Fibroblast of lung (primary cell): Measurements from ENCODE around the gene PSMD1. TPM values are rescaled to one million over a fixed set of nuclear protein-coding genes. Genes with fewer than 3 reads are reported as not detected.

ENCODE experiments used
- DNase-seq, 2 donors: peaks; one replicate each; pipeline versions ENCODE4 v3.0.0 to v3.0.0-alpha.2; 2010; ENCODE audit warnings: low read depth in 2 of 2
- H2AFZ ChIP-seq: 2 replicates; pipeline ENCODE4 v1.5.1; 2012; ENCODE audit warnings: low read length, control low read depth, inconsistent platforms
- H3K27ac ChIP-seq: 2 replicates; pipeline ENCODE4 v1.5.1; 2011; ENCODE audit warnings: low read length, control low read depth; ENCODE audit not compliant: insufficient read depth
- H3K27me3 ChIP-seq: 2 replicates; pipeline ENCODE4 v1.5.1; 2011; ENCODE audit warnings: mild to moderate bottlenecking, low read length; ENCODE audit not compliant: control insufficient read depth, insufficient read depth
- H3K36me3 ChIP-seq: 2 replicates; pipeline ENCODE4 v1.5.1; 2011; ENCODE audit warnings: low read length; ENCODE audit not compliant: control insufficient read depth, insufficient read depth
- H3K4me1 ChIP-seq: 2 replicates; pipeline ENCODE4 v1.5.1; 2011; ENCODE audit warnings: low read length; ENCODE audit not compliant: control insufficient read depth, insufficient read depth; ENCODE audit errors: extremely low read depth
- H3K4me2 ChIP-seq: 2 replicates; pipeline ENCODE4 v1.5.1; 2011; ENCODE audit warnings: low read length, control low read depth; ENCODE audit not compliant: insufficient read depth; ENCODE audit errors: extremely low read depth
- H3K4me3 ChIP-seq, 4 experiments: fragments of 200-600 bp in 1 of 4; sonication (generic) in 1 of 4; replicated peaks in 1 of 4; 2 replicates each; pipeline ENCODE4 v1.5.1; 2011 to 2016; ENCODE audit warnings: low read length in 4 of 4, low read depth in 3 of 4, mild to moderate bottlenecking in 3 of 4, control low read depth in 2 of 4, inconsistent platforms in 1 of 4, mixed read lengths in 1 of 4; ENCODE audit not compliant: insufficient read depth in 1 of 4; ENCODE audit errors: control extremely low read depth in 1 of 4
- H3K79me2 ChIP-seq: 2 replicates; pipeline ENCODE4 v1.5.1; 2012; ENCODE audit warnings: mild to moderate bottlenecking, low read length, inconsistent platforms; ENCODE audit not compliant: control insufficient read depth, insufficient read depth
- H3K9ac ChIP-seq: 2 replicates; pipeline ENCODE4 v1.5.1; 2011; ENCODE audit warnings: mild to moderate bottlenecking, low read length, control low read depth; ENCODE audit not compliant: insufficient read depth
- H3K9me3 ChIP-seq: 2 replicates; pipeline ENCODE4 v1.5.1; 2012; ENCODE audit warnings: low read depth, low read length; ENCODE audit not compliant: control insufficient read depth, insufficient read depth
- H4K20me1 ChIP-seq: 2 replicates; pipeline ENCODE4 v1.5.1; 2011; ENCODE audit warnings: low read length; ENCODE audit not compliant: control insufficient read depth, insufficient read depth; ENCODE audit errors: extremely low read depth
- EZH2 ChIP-seq: IDR thresholded peaks from 2 replicates; pipeline ENCODE4 v1.5.1; 2012; ENCODE audit warnings: low read length, control low read depth, mild to moderate bottlenecking; ENCODE audit errors: missing control alignments
- polyA plus RNA-seq, 2 donors: library from polyadenylated mRNA; depleted of rRNA in 1 of 2; stranded (reverse) in 1 of 2; unstranded in 1 of 2; fragments of >200 nt; gene quantifications; 2 replicates each; pipeline ENCODE4 v1.2.1, GENCODE V29; 2011 to 2012; ENCODE audit warnings: missing spikeins in 1 of 2
- total RNA-seq: library from RNA; depleted of rRNA; stranded (reverse); fragments of >200 nt; gene quantifications from 2 replicates; pipeline ENCODE4 v1.2.1, GENCODE V29; 2014
- TF ChIP-seq, protein P1 (sequence below), 2 donors: IDR thresholded peaks in 1 of 2; conservative IDR thresholded peaks in 1 of 2; 1 replicate in 1 of 2; 2 replicates in 1 of 2; pipeline ENCODE4 v1.5.1; 2011 to 2012; ENCODE audit warnings: low read length in 2 of 2, control low read depth in 1 of 2, inconsistent platforms in 1 of 2, low read depth in 1 of 2, mild to moderate bottlenecking in 1 of 2

PSMD1 gene
- total and polyA plus RNA-seq, 2 donors (not counting 1 experiment from before 2014, with no cell fraction given): 125 to 144 TPM

DNA sequence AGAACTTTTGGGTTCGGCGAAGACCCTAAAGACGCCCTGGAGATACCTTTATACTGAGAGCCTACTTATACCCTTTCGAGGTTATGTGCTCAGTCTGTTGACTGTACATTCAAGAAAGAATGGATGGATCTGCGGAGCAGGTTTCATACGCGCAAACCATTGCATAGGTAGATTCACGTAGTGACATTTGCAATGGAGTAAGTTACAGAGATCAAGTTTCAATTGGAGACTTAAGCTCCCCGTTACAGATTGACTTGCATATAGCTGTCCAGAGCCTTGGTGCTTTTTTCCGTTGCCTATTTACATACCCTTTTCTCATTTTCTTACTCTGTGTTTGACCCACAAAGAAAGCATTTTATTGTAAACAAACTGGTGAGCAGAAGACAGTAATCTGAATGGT lies 923 bp downstream of the PSMD1 start:
- Histone ChIP-seq H3K79me2 (peaks cover 53% of the 10 kb centered on the region), H3K36me3 (peaks cover 1% of the 10 kb centered on the region), H3K27me3 (no peaks in the 10 kb centered on the region), H3K9ac (peak overlapping the region; percentile 95), H3K4me3 (peak overlapping the region; percentile 61 to 86 (median 76)), H3K27ac (peak overlapping the region; percentile 93), H3K4me1 (peaks cover 2% of the 10 kb centered on the region), H4K20me1 (no peaks in the 10 kb centered on the region), H3K9me3 (no peaks in the 10 kb centered on the region), H3K4me2 (peak overlapping the region; percentile 87), H2AFZ (no peak overlapping the region)
- TF ChIP-seq EZH2: no peak
- TF ChIP-seq, protein P1, sequence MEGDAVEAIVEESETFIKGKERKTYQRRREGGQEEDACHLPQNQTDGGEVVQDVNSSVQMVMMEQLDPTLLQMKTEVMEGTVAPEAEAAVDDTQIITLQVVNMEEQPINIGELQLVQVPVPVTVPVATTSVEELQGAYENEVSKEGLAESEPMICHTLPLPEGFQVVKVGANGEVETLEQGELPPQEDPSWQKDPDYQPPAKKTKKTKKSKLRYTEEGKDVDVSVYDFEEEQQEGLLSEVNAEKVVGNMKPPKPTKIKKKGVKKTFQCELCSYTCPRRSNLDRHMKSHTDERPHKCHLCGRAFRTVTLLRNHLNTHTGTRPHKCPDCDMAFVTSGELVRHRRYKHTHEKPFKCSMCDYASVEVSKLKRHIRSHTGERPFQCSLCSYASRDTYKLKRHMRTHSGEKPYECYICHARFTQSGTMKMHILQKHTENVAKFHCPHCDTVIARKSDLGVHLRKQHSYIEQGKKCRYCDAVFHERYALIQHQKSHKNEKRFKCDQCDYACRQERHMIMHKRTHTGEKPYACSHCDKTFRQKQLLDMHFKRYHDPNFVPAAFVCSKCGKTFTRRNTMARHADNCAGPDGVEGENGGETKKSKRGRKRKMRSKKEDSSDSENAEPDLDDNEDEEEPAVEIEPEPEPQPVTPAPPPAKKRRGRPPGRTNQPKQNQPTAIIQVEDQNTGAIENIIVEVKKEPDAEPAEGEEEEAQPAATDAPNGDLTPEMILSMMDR (conservative IDR thresholded peaks at IDR 0.05 in 1 of 2, IDR thresholded peaks at IDR 0.05 in 1 of 2; ENCODE audit: low read depth in 1 of 2, low read length in 2 of 2): no peak
- peak; percentile 30 to 33 for DNase-seq

DNA sequence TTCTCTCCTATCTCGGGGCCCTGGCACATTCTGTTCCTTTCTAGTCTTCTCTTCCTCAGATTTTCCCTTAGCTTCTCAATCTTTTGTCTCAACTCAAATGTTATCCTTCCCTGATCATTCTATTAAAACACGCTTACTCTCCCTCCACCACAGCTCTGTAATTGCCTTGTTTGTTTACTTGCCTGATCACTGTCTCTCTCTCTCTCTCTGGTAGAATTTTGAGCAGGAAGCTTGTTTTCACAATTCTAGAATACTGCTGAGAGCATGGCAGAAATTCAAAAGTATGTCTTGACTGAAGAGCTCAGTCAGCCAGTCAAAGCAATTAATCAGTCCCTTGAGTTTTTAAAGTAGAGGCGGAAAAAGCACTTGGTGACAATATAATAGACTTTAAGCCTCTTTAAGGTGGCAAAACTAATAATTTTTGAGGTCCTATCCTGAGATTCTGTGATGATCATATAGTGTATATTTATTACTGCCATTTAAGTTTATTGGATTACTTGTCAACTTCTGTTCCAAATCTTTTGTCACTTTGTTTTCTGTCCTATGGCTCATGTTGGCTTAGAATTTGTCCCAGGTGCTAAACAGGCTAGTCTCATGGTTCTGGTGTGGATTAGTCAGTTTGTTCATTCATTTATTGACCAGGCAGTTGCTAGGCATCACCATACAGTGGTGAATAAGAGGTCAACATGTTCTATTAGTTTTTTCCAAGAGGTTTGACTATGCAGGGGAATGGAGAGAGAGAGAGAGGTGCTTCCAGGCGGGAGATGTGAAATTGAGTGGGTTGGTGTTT lies 2.3 kb downstream of the PSMD1 start:
- H3K27me3 ChIP-seq: no peaks in the 10 kb centered on the region
- peak in 1 of 2 donors; percentile 36 for DNase-seq
- no peak overlapping the region for H2AFZ ChIP-seq
- peaks cover 1% of the 10 kb centered on the region for H3K36me3 ChIP-seq
- peak overlapping the region; percentile 93 for H3K27ac ChIP-seq
- H3K4me3 ChIP-seq: peak overlapping the region in 1 of 4 experiments; percentile 86
- H4K20me1 ChIP-seq: no peaks in the 10 kb centered on the region
- H3K79me2 ChIP-seq: peaks cover 55% of the 10 kb centered on the region
- no peaks in the 10 kb centered on the region for H3K9me3 ChIP-seq
- TF ChIP-seq EZH2: no peak
- TF ChIP-seq, protein P1 (conservative IDR thresholded peaks at IDR 0.05 in 1 of 2, IDR thresholded peaks at IDR 0.05 in 1 of 2; ENCODE audit: low read depth in 1 of 2, low read length in 2 of 2): no peak
- H3K4me1 ChIP-seq: peaks cover 2% of the 10 kb centered on the region
- no peak overlapping the region for H3K9ac ChIP-seq
- H3K4me2 ChIP-seq: peak overlapping the region; percentile 65

DNA sequence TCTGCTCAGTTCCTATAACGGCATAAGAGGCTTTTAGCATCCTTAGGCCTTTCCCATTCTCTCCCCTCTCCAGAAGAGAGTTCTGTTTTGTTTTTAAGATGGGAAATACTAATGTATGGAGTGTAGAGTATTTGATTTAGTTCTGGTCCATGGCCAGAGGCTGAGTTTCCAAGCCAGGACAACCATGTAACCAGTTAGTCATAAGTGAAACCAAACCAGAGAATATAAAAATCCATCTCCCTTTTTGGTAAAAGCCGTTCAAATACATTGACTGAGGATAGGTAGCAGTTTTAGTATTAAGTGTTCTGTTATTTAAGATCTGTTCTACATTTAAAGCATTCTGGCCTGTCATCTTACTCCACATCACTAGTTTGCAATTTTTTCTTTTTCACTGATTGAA lies 3.1 kb downstream of the PSMD1 start:
- Histone ChIP-seq H3K9ac (no peak overlapping the region), H3K36me3 (peaks cover 1% of the 10 kb centered on the region), H3K4me1 (peaks cover 2% of the 10 kb centered on the region), H3K4me2 (no peak overlapping the region), H3K79me2 (peaks cover 55% of the 10 kb centered on the region), H4K20me1 (no peaks in the 10 kb centered on the region), H2AFZ (no peak overlapping the region), H3K27ac (no peak overlapping the region), H3K9me3 (no peaks in the 10 kb centered on the region), H3K4me3 (no peak overlapping the region), H3K27me3 (no peaks in the 10 kb centered on the region)
- no peak for DNase-seq
- TF ChIP-seq, protein P1 (conservative IDR thresholded peaks at IDR 0.05 in 1 of 2, IDR thresholded peaks at IDR 0.05 in 1 of 2; ENCODE audit: low read depth in 1 of 2, low read length in 2 of 2): no peak
- no peak for TF ChIP-seq EZH2
